NCI-H2107 (cell line): ENCODE measurements around the gene HSPA1A.
"Not testable (repeated sequence)": the region's sequence is repeated elsewhere in the genome, so short reads cannot be mapped to it uniquely, and the experiment has no call there.

Experiments used
- DNase-seq: peaks from one replicate; lab custom pipeline; 2025; lab: John Stamatoyannopoulos, UW

The HSPA1A gene

DNA sequence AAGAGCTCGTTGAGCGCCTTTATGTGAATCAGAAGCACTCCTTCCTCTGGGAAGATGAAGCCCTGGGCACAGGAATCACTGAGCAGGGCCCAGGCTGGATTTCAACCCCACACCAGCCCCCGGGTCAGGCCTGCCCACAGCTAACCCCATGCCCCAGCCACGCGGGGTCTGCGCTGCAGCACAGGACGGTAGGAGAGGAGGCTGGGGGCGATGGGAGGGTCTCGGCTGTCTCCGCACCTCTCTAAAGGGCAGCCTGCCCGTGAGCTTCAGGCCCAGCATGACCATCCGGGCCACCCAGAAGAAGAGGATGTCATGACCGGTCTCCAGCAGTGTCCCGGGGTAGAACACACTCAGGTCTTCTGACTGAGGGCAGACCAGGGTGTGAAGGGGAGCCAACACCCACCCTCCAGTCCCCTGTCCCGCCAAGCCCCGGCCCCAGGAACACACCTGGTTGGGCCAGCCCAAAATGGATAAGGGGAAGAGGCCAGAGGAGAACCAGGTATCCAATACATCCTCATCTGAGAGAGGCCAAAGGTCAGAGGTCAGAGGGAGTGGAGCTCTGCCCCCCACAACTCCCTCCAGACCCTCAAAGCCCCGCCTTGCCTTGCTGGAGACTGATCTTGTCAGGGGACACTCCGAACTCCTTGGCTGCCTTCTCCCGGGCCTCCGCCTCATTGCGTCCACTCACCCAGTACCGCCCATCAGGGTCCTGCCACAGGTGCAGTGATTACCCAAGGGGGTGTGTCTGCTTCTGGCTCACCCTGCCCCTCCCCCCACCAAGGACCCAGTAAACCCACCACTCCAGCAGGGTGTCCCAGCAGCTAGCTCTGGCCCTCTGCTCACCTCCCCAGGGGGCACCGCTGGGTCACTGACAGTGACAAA, 33.9 kb upstream of the HSPA1A start:
- DNase-seq, result no peak

DNA sequence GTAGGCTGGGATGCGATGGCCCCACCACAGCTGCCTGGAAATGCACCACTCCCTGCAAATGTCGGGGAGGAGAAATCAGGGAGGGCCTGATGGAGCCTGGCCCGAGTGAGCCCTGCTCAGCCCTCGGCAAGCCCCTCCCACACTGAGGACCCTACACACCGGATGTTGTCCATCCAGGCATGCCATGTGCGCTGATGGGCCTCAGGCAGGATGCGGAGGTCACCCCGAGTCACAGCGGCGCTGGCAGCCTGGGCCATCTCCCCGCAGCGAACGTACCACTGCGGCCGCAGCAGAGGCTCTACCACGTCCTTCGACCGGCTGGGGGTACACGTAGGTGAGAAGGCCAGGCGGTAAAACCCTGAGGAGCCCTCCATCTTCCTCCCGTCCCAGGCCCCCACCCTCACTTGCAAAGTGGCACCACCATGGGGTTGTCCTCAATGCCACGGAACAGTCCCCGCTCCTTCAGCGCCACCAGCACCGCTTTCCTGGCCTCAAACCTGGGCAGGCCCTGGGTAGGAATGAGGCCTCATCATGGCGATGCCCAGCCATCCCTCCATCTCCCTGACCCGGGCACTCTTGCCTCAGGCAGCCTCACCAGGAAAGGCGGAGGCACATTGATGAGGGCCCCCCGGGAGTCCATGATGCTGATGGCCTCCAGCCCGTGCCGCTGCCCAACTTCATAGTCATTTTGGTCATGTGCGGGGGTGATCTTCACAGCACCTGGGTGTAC, 33.1 kb upstream of the HSPA1A start:
- DNase-seq, result no peak

DNA sequence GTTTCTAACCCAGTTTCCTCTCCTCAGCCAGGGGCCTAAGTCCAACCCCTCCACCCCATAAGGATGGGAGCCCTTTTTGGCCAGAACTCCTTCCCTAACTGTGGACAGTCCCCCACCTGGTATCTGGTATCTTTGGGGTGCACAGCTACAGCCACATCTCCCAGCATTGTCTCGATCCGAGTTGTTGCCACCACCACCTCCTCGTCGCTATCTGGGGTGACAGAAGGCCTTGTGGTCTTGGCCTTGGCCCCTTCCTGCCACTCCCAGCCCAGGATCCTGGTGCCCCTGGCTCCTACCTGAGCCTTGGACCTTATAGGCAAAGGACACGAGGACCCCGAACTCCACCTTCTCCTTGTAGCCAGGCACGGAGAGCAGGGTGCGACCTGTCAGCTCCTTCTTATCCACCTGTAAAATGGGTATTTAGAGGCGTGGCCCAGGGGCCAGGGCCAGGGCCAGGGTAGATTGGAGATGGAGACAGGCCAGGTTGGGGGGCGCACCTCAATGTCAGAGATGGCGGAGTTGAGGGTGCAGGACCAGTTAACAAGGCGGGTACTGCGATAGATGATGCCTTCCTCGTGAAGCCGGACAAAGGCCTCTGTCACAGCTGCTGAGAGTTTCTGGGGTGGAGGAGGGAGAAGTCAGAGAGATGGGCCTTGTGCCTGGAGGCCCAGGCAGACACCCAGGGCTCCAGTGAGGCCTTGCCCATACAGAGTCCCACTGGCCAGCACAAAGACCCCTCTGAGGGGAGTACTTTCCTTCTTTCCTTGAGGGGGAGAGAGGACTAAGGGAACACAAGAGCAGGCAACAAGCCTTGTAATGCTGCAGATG, 31.0 kb upstream of the HSPA1A start:
- DNase-seq, result no peak

DNA sequence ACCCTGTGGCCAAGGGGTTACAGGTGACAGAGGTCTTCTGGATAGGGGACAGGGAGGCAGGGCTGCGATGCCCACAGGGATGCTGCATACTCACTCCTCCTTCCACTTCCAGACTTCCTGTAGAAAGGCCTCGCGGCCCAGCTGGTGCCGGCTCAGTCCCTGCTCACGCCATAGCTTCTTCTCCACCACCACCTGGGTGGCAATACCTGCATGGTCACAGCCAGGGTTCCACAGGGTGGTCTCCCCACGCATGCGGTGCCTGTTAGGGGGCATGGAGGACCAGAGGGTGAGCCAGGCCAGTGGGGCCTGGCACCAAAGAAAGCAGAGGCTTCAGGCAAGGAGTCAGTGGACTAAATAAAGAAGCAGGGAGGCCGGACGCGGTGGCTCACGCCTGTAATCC, 29.9 kb upstream of the HSPA1A start:
- no peak for DNase-seq

DNA sequence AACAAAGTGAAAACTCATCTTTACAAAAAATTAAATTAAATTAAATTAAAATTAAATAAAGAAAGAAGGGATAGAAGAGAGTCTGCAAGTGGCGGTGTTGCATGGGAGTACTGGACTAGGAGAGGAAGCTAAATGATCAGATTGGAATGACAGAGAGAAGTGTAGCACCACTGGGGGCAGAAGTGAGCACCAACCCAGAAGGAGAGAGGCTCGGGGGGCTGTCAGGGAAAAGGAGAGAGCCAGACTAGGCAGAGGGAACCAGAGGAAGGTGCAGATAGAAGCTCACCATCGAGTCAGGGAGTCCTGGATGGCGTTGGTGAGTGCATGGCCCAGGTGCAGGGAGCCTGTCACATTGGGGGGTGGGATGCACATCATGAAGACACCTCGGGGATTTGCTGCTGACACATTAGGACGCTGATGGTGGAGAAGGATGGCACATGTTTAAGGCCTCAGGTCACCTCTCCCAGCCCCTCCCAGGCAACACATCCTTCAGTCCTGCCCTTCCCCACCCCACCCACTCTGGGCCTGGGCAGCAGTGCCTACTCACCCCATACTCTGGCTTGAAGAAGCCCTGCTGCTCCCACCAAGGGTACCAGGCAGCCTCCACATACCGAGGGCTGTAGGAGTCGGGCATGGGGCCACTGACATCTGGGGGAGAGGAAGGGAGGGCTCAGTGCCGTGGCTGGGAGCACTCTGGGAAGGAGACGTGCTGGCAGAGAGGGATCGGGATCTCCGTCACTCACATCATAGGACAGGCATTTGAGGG, 23.8 kb upstream of the HSPA1A start:
- DNase-seq, result no peak

DNA sequence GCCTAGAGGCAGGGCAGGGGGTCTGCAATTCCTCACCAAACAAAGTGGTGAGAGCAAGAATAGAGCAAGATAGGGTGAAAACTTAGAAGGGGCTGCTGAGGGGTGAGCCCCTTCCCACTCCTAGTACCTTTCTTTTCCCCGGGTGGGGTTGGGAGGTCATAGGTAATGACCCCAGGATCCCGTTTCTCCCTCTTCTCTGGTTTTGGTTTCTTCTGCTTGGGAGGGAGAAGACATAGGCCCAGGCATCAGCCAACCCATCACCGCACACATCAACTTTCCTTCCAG, 23.3 kb upstream of the HSPA1A start:
- no peak for DNase-seq

DNA sequence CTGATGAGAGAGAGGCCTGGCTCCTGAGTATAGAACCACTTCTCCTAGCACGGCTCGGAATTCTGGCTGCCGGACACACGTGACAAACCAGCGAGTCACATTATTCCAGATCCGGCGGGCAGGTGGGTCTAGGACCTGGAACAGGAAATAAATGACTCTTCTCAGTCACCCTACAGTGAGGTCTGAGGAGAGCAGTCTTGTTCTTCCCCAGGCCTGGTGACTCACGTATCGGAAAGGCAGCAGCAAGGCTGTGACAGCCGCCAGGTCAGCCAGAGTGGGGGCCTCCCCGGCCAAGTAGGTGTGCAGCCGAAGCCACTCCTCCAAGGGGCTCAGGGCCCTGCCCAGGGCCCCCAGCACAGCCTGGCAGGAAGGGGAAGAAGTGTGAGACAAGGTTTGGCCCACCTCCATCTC, 22.6 kb upstream of the HSPA1A start:
- no peak for DNase-seq

DNA sequence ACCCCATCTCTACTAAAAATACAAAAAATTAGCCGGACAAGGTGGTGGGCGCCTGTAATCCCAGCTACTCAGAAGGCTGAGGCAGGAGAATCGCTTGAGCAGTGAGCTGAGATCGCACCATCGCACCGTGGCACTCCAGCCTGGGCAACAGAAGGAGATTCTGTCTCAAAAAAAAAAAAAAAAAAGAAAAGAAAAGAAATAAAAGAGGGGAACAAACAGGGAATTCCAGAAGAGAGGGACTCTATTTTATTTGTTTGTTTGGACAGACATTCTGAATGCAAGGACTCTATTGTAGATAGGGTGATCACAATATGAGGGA, 21.5 kb upstream of the HSPA1A start:
- not testable (repeated sequence) for DNase-seq

DNA sequence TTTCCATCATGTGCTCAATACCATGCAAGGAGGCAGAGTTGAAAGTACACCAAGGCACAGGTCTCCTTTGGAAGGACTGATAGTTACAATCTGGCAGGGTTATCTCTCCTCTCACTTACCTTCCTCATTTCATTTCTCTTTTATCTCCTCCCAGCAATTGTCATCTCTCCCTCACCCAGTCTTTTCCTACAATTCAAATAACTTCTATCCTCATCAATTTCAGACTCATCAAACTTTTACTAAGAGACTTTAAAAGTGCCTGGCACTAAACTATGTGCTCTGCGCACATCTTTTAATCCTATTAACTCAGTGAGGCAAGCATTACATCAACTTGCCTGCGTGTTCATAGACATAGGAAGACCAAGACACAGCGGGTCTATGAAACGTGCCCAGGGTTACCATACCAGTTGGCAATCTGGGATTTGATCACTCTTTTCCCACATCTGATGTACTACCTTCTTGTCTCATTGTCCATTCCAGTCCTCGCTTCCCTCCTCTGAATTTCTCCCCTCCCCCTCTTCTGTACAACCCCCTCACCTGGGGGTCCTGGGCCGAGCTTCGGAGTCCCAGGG, 21.0 kb upstream of the HSPA1A start:
- DNase-seq, result no peak

DNA sequence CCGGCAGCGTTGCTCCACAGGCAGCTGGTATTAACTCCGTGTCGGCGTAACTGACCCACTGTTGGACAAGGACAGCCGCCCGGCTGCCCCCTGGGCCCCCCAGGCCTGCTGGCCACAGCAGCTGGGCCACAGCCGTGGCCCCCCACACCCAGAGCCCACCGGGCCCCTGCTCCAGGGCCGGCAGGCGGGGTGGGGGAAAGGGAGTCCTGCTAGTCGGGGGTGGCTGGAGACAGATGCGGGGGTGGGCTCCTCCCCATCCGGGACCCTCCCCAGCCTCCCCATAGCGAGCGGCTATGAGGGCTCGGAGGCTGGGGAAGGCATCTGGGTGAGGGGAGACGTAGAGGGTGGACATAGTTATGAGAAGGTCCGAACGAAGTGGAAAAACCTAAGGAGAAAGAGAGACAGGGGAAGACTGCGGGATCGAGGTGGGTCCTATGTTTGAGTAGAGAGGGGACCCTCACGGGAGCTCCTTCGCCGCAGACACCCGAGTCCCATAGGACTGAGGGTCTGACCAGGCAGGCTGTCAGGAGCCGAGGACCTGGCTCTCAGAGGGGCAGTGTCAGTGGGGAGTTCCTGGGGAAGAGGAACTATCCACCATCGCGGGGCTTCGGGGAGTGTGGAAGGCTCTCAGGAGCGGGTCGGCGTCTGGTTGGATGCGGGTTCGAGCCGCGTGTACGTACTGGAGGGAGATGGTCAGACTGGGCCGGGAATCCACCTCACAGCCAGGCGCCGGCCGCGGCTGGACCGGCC, 20.3 kb upstream of the HSPA1A start:
- DNase-seq, result no peak

DNA sequence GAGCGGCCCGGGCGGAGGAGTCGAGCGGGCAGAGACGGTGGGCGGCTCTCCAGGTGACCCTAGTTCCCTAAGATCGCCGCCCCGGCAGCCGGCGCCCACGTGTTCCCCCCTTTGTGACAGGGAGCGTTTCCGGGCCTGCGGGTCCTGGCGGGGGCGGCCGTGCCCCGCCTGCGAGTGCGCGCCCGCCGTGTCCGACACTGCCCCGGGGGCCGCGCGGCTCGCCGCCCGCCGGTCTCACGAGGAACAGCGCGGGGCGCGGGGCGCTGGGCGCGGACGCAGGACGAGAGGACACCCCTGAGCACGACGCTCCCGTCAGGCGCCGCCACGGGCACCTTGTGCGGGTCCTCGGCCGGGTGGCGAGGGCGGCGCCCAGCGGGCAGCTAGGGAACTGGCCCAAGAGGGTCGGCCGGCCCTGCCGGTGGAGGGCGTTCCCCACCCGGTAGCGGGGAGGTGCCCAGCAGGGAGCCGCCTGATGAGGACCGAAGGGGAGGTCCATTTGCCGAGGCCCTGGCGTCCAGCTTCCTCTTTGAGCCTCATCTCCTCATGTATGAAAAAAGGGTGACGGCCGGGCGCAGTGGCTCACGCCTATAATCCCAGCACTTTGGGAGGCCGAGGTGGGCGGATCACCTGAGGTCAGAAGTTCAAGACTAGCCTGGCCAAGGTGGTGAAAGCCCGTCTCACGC, 19.6 kb upstream of the HSPA1A start, which contains the start of gene VARS1:
TSS of gene VARS1 (minus strand) at position 137 of the 683 bp plus-strand sequence. CDS start 535 bp downstream, outside the sequence.
- peak; percentile 46 for DNase-seq

DNA sequence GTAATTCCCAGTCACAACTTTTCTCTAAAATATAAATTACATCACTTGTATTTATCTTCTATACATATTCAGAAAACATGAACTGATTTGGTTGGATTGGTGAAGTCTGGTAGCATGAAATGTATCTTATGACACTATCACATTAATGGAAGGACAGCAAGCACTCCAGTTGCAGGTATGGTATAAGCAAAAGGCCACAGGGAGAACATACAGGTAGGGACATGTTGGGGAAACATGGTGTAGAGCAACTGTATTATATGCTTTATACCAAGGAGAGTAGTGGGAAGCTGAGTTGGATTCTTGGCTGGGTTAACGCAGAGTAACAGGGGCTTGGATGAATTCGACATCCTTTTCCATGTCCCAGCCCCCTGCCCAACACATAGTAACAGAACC, 18.4 kb upstream of the HSPA1A start:
- no peak for DNase-seq

DNA sequence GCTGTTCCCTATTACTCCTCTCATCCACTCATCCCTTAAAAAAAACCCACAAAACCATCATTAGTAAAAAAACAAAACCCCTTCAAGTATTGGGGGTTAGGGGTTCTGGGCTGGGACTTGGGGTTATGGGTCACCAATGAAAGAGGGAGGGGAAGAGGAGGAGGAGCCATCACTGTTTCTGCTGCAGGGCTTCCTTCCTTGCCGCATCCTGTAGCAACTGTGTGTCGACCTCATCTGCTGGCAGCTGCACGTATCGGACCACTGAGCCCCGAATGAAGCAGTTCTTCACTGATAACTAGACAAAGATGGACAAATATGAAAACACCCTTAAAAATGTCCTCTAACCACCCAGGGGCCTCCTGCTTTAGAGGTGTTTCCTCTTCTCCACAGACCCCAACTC, 17.8 kb upstream of the HSPA1A start:
- DNase-seq, result no peak

DNA sequence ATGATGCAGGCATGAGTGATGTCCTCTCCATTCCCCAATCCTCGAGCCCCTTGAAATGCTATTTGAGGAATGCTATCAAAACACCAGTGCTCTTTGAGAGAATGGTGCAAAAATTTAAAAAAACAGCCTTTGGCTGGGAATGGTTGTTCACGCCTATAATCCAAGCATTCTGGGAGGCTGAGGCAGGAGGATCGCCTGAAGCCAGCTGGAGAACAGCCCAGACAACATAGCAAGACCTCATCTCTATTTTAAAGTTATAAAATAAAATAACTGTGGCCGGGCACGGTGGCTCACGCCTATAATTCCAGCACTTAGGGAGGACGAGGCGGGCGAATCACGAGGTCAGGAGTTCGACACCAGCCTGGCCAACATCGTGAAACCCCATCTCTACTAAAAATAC, 15.6 kb upstream of the HSPA1A start:
- DNase-seq, result no peak

DNA sequence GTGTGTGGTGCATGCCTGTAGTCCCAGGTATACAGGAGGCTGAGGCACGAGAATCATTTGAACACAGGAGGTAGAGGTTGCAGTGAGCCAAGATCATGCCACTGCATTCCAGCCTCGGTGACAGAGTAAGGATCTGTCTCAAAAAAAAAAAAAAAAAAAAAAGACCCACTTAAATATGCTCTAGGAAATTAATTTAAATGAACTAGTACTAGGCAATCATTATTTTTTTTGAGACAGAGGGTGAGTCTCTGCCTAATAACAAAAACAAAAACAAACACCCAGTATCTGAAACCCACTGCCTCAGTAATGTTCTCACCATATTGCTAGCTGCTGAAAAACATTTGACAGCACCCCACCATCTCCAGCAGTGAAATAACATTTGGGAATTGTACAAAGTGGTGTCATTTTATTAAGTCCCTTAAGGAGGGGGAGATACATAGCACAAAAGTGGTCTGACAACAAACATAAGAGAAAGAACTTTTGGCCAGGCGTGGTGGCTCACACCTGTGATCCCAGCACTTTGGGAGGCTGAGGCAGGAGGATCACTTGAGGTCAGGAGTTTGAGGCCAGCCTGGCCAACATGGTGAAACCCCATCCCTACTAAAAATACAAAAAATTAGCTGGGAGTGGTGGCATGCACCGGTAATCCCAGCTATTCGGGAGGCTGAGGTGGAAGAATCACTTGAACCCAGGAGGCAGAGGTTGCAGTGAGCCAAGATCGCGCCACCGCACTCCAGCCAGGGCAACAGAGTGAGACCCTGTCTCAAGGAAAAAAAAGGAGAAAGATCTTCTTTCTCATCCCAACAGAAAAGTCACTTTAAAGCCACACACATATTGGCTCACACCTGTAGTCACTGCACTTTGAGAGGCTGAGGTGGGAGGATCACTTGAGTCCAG, 14.1 kb upstream of the HSPA1A start:
- DNase-seq, result not testable (repeated sequence)

DNA sequence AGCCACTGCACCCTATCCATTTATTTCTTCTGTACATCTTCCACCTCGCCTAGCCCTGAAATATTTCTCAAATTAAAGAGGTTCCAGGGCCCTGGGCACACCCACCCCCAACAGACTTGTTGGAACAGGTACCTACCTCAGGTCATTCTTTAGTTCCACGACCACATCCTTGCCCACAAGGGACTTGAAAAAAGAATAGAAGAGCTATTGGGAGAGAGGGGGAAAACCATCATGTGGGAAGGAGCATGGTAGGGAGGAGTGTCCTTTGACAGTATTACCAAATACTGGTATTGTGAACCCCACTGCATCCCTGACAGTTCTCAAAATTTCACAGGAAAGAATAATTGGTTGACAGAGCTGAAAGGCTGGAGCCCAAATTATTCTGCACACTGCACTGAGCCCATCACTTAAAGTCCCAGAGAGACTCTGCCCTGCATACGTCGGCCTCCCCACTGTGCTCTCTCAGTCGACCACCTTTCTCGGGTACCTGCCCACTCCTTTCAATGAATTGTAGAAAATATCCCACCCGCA, 9.3 kb upstream of the HSPA1A start:
- DNase-seq, result no peak

DNA sequence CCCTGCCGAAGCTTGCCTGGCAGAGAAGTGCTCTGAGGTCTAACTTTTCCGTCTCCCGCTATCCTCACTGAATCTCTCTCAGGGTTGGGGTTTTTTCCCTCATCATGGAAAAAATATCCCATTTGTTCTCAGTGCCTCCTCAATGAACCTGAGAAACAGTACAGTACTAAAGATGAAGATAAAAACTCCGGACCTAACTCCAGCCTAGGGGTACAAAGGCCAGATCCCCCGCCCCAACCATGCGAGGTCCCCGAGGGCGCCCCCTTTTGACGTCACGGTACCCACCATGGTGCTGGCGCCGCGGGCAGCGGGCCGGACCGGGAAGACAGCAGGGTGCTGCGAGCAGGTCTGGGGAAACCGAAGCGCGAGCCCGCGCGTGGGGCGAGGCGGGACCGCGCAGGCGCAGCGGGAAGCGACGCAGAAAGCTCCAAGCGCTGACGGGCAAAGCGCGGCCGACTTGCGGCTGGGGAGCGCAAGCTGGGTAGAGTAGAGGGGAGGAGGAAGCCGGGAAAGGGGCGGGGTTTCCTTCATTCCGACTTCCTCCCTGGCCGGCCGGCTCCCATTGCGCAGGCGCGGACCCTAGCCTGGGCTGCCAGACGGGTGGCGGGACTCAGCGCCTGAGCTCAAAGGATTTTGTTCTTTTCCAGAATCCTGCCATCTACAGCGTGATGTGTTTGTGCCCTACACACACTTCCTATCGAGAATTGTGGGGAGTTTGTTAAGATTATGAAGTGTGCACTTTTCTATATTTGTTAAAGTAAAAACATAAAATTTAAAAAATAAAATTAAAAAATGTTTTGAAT, 8.7 kb upstream of the HSPA1A start, which contains the start of gene LSM2:
TSS of gene LSM2 (minus strand) at position 497 of the 803 bp plus-strand sequence. CDS start at position 288, 209 bp downstream.
- DNase-seq, result peak; percentile 80

DNA sequence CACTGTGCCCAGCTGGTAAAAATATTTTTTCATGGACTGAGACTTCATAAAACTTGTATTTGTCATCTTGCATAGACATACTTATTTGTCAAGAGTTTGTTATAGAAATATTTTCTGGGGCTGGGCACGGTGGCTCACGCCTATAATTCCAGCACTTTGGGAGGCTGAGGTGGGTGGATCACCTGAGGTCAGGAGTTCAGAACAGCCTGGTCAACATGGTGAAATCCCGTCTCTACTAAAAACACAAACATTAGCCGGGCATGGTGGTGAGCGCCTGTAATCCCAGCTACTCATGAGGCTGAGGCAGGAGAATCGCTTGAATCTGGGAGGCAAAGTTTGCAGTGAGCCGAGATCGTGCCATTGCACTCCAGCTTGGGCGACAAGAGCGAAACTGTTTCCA, 6.7 kb upstream of the HSPA1A start:
- not testable (repeated sequence) for DNase-seq
